Fibroblast of mammary gland (primary cell): ENCODE results near the gene BLMH.

Experiments
- DNase-seq: peaks from one replicate; pipeline ENCODE4 v3.0.0-alpha.2; 2010; ENCODE audit warnings: low read depth
- H3K4me3 ChIP-seq: 2 replicates; pipeline ENCODE4 v1.5.1; 2011; ENCODE audit warnings: low read depth, mild to moderate bottlenecking, low read length, moderate library complexity; ENCODE audit not compliant: control insufficient read depth
- TF ChIP-seq, protein P1 (sequence below): conservative IDR thresholded peaks from 2 replicates; pipeline ENCODE4 v1.5.1; 2011; ENCODE audit warnings: low read depth, low read length, inconsistent platforms; ENCODE audit not compliant: control insufficient read depth, insufficient read depth

BLMH gene

DNA sequence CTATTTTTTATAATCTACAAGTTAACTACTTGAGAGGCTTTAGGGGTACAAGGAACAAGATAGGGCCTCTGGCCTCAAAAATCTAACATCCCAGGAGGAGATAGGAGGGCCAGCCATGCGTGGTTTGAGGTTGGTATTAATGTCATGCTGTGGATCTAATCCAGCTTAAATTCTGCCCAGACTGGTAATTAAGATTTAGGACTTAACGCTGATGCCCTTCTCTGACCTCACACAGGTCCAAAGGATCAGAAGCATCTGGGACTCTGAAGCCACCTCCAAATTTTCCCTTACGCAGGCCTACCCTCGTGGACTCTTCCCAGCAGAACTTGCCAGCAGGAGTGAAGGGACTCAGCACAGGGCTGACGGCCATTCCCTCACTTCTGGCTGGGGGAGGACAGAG, 71.3 kb downstream of the BLMH start:
- DNase-seq = no peak
- TF ChIP-seq, protein P1, sequence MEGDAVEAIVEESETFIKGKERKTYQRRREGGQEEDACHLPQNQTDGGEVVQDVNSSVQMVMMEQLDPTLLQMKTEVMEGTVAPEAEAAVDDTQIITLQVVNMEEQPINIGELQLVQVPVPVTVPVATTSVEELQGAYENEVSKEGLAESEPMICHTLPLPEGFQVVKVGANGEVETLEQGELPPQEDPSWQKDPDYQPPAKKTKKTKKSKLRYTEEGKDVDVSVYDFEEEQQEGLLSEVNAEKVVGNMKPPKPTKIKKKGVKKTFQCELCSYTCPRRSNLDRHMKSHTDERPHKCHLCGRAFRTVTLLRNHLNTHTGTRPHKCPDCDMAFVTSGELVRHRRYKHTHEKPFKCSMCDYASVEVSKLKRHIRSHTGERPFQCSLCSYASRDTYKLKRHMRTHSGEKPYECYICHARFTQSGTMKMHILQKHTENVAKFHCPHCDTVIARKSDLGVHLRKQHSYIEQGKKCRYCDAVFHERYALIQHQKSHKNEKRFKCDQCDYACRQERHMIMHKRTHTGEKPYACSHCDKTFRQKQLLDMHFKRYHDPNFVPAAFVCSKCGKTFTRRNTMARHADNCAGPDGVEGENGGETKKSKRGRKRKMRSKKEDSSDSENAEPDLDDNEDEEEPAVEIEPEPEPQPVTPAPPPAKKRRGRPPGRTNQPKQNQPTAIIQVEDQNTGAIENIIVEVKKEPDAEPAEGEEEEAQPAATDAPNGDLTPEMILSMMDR = no peak
- H3K4me3 ChIP-seq = no peak overlapping the region

DNA sequence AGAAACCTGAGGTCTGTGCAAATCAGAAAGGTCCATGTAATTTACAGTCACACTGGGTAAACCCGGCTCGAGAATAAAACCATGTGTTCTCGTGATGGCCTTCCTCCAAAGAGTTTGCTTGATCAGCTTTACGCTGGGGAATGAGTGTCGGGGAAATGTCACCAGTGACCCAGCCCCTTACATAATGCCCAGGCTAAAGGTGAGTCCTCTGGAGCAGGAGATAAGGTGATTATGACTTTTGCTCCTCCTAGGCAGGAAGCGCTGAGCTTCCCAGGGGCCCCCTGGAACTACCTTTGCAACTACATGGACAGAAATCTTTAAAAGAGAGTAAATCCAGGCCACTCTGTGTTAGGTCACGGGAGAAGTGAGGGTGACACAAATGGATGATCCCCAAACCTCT, 71.9 kb downstream of the BLMH start:
- no peak for DNase-seq
- TF ChIP-seq, protein P1 = no peak
- H3K4me3 ChIP-seq = no peak overlapping the region

DNA sequence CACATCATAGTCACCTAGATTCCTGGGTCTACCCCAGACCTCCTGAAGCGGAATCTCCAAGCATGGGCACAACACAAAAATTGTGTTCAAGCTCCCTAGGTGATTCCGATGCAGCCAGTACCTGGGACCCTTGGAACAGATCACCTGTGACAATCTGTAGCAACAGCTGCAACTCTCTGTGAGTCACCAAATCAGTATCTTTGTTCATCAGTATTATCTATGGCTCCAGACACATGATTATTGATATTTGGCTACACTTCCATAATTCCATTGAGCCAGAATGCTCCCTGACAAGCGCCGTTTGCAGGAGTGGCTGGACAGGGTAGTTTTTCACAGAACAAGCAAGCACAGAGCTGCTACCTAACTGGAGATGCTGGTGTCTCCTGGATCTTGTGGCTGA, 72.4 kb downstream of the BLMH start:
- TF ChIP-seq, protein P1 = no peak
- no peak overlapping the region for H3K4me3 ChIP-seq
- DNase-seq = no peak

DNA sequence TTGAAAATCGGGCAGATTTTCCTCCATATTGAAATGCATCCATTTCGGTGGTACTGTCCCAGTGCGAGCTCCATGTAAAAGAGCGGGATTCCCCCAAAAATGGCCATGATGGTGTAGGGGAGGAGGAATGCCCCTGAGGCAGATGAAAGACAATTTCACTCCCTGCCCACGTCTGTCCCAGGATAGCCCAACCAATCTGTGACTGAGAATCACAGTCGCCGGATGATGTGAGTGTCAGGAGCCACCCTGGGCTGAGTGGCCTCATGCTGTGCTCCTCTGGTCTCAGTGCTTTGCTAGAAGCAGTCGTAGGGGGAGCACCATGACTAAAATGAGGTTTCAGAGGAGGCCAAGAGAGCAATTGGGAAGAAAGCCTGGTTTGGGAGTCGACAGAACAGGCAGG, 72.9 kb downstream of the BLMH start:
- TF ChIP-seq, protein P1 = no peak

DNA sequence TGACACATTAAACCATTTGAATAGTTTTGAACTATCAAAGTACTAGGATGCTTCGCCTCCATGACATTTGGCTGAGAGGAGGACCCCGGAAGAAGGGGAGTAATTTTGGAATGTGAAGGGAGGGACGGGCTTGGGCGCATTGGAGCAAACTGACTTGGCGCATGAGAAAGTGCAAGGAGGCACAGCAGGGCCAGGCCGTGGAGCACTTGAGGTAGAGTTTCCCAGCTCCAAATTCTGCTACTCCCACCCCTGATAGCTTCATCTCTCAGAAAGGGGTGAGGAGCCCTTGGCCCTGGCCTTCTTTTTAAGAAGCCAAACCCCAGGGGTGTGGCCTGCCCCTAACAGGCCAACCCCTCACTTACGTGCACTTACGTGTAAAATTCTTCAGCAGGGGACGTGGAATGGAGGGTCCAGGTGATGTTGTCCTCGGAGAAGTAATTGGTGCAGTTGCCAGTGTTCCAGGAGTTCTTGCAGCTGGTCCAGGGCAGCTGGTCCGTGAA, 73.9 kb downstream of the BLMH start:
- TF ChIP-seq, protein P1 = no peak
- DNase-seq = no peak
- no peak overlapping the region for H3K4me3 ChIP-seq

More for the DNA sequence above, 72.9 kb downstream of the BLMH start:
- no peak for DNase-seq
- H3K4me3 ChIP-seq = no peak overlapping the region

DNA sequence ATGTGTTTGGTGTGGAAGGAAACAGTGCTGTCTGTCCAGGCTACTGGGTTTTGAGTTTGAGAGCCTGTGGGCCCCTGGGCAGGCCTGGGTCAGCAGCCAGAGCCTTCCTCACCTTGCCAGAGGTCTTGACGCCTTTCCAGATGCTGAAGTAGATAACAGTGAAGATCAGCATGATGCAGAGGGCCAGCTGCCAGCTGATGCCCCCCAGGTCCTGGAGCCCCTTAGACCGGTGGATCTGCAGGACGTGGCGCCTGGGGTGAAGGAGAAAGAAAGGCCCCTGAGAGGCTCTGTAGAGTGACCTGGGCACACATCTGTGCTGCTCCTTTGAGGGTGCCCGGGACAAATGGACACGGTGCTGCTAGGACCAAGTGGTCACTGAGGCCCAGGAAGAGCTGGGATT, 74.7 kb downstream of the BLMH start:
- TF ChIP-seq, protein P1 = no peak

DNA sequence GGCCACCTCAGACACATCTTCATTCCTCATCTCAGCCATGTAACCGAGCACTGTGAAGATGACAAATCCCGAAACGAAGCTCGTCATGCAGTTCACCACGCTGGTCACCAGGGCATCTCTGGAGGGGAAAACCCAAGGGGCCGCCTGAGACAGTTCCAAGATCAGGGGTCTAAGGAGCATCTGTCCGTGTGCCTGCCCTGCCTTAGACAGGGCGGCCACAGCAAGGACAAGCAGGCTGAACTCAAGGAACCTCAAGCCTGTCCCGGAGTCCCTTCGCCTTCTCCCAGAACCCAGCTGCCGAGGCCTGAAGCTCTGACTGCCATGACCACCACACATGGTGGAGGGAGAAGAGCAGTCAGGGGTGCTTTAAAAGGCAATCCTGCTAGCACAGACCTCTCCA, 79.0 kb downstream of the BLMH start:
- no peak overlapping the region for H3K4me3 ChIP-seq
- DNase-seq = no peak
- TF ChIP-seq, protein P1 = no peak

More for the DNA sequence above, 74.7 kb downstream of the BLMH start:
- H3K4me3 ChIP-seq = no peak overlapping the region
- no peak for DNase-seq
